ENCODE data around the gene SDK2. TPM values are rescaled to one million over a fixed set of nuclear protein-coding genes. Genes with fewer than 3 reads are reported as not detected.
A peak's percentile ranks its signal among the peaks of the same experiment; 100 is the strongest.

The SDK2 gene
- total RNA-seq, 4 donors from 2014 or later = 1.4 to 6.8 (median 3.3) TPM

DNA sequence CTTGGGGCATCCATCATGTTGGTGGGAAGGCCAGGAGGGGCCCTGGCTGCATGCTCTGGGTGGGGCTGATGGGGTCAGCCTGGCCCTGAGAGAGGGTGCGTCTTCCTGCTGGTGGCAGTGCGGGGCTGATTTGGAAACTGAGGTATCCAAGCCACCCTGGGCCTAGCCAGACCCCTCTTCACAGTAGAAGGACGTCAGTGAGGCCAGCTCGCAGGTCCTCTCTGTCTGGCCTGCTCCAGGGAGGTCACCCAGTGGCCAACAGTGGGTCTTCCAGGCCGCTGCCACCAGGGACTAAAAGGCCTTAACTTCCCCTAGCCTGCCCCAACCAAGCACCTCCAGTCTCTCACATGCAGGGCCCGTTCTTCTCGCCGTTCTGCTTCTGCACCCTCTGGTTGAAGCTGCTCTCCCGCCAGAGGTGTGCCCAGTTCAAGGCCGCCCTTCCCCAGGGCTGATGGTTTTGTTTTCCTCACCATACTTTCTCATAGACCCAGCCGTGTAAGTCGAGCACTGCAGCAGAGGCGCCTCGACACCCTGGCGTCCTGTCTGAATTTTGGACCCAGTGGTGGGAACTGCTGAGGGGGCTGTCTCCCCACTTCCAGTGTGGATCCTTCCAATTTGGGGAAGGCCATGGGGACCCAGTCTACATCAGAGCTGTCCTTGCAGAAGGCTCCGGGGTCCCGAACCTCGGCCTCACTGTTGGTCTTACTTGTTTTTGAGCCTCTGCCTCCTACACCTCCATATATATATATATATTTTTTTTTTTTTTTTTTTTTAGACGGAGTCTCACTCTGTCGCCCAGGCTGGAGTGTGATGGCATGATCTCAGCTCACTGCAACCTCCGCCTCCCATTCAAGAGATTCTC is 289.6 kb downstream of the SDK2 start:
- H3K27ac ChIP-seq = no peak overlapping the region
- peaks cover 17% of the 10 kb centered on the region for H3K4me1 ChIP-seq
- WGBS = 96% methylated on average over 18 of the region's 21 CpGs
- TF ChIP-seq EP300 (IDR thresholded peaks at IDR 0.05) (no peak), POLR2AphosphoS5 (IDR thresholded peaks at IDR 0.05) (no peak), POLR2A (IDR thresholded peaks at IDR 0.05) (no peak)
- TF ChIP-seq, protein P1, sequence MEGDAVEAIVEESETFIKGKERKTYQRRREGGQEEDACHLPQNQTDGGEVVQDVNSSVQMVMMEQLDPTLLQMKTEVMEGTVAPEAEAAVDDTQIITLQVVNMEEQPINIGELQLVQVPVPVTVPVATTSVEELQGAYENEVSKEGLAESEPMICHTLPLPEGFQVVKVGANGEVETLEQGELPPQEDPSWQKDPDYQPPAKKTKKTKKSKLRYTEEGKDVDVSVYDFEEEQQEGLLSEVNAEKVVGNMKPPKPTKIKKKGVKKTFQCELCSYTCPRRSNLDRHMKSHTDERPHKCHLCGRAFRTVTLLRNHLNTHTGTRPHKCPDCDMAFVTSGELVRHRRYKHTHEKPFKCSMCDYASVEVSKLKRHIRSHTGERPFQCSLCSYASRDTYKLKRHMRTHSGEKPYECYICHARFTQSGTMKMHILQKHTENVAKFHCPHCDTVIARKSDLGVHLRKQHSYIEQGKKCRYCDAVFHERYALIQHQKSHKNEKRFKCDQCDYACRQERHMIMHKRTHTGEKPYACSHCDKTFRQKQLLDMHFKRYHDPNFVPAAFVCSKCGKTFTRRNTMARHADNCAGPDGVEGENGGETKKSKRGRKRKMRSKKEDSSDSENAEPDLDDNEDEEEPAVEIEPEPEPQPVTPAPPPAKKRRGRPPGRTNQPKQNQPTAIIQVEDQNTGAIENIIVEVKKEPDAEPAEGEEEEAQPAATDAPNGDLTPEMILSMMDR (IDR thresholded peaks at IDR 0.05) = no peak
- no peak overlapping the region for H3K4me3 ChIP-seq
- peak in 1 of 2 donors; percentile 56 for DNase-seq (ENCODE audit: low spot score in 2 of 2)
- no peaks in the 10 kb centered on the region for H3K27me3 ChIP-seq
- no peaks in the 10 kb centered on the region for H3K36me3 ChIP-seq
- no peaks in the 10 kb centered on the region for H3K9me3 ChIP-seq

DNA sequence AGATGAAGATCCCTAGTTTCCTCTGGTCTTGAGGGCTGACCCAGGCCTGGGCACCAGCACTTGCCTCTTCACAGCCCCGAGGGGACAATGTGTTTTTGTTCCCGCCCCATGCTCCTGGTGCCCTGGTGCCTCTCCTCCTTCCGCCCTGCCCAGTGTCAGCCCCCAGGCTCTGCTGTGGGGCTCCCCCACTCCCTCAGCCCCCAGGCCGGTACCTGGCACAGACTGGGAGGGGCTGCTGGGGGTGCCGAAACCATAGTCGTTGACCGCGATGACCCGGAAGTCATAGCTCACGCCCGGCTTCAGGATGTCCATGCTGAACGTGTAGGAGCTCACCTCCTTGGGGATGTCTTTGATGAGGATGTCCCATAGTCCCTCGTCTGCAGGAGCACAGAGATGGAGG is 292.0 kb downstream of the SDK2 start:
- DNase-seq (ENCODE audit: low spot score in 2 of 2) = no peak
- no peak overlapping the region for H3K4me3 ChIP-seq
- no peaks in the 10 kb centered on the region for H3K27me3 ChIP-seq
- WGBS = 96% methylated on average over 13 of the region's 13 CpGs
- TF ChIP-seq EP300 (IDR thresholded peaks at IDR 0.05) (no peak), POLR2A (IDR thresholded peaks at IDR 0.05) (no peak), POLR2AphosphoS5 (IDR thresholded peaks at IDR 0.05) (no peak)
- TF ChIP-seq, protein P1 (IDR thresholded peaks at IDR 0.05) = no peak
- peaks cover 18% of the 10 kb centered on the region for H3K4me1 ChIP-seq
- H3K27ac ChIP-seq = no peak overlapping the region
- no peaks in the 10 kb centered on the region for H3K9me3 ChIP-seq
- H3K36me3 ChIP-seq = no peaks in the 10 kb centered on the region

DNA sequence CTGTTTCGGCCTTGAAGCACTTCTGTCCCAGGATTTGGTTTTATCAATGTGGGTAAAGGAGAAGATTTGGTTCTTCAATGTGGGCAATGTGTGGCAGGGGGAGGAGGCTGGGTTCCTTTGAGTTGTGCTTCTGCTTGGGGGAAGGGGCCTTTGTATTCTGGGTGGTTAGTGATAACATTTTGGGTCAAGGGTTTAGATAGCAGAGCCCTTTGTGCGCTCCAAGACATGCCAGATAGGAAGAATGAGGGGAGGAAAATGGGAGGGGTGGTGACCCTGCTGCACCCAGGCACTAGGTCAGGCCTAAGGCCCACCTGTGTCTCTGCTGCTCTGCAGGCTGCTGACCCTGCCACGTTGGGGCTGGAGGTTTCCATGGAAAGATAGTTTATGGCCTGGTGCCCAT is 292.5 kb downstream of the SDK2 start:
- H3K27ac ChIP-seq = no peak overlapping the region
- no peaks in the 10 kb centered on the region for H3K9me3 ChIP-seq
- H3K27me3 ChIP-seq = no peaks in the 10 kb centered on the region
- TF ChIP-seq, protein P1 (IDR thresholded peaks at IDR 0.05) = no peak
- no peak overlapping the region for H3K4me3 ChIP-seq
- H3K36me3 ChIP-seq = no peaks in the 10 kb centered on the region
- H3K4me1 ChIP-seq = peaks cover 19% of the 10 kb centered on the region
- WGBS = 82% methylated on average over 3 of the region's 3 CpGs
- DNase-seq (ENCODE audit: low spot score in 2 of 2) = no peak

DNA sequence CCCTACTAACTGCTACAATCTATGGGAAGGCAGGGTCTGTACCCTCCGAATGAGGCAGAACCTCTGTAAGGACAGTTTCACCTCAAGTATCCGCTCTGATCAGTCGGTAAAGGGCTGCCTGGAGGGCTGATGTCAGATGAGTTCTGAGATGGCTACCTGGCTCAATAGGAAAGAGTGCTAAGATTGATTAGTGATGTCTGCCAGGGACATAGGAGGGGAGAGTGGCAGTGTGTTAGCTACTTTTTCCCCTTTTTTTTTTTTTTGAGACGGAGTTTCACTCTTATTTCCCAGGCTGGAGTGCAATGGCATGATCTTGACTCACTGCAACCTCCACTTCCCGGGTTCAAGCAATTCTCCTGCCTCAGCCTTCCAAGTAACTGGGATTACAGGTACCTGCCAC is 293.4 kb downstream of the SDK2 start:
- WGBS = 94% methylated on average over 5 of the region's 5 CpGs
- Histone ChIP-seq H3K36me3 (no peaks in the 10 kb centered on the region), H3K27ac (no peak overlapping the region), H3K9me3 (no peaks in the 10 kb centered on the region), H3K4me1 (peaks cover 10% of the 10 kb centered on the region), H3K27me3 (no peaks in the 10 kb centered on the region), H3K4me3 (no peak overlapping the region)
- no peak for DNase-seq (ENCODE audit: low spot score in 2 of 2)
- TF ChIP-seq EP300 (IDR thresholded peaks at IDR 0.05) (no peak), POLR2AphosphoS5 (IDR thresholded peaks at IDR 0.05) (no peak), POLR2A (IDR thresholded peaks at IDR 0.05) (no peak)
- TF ChIP-seq, protein P1 (IDR thresholded peaks at IDR 0.05) = no peak

DNA sequence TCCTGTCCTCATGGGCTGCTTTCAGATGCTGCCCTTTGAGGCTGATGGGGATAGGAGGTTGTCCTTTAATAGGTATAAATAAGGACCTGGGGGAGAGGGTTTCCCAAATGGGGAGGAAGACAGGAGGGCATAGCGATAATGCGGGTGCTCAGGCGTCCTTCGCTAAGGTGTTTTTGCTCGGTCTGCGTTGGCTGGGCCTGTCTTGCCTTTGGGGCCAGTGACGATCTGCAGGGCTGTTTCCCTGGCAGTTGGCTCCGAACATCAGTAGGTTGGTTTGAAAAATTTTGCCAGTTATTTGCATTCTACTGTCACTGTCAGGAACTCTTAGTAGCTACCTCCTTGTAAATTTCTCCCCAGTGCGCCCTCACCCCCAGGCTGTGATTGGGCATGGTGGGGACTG is 294.6 kb downstream of the SDK2 start:
- Histone ChIP-seq H3K4me1 (peaks cover 7% of the 10 kb centered on the region), H3K27me3 (no peaks in the 10 kb centered on the region), H3K4me3 (no peak overlapping the region), H3K36me3 (no peaks in the 10 kb centered on the region), H3K27ac (peak overlapping the region; percentile 36), H3K9me3 (no peaks in the 10 kb centered on the region)
- TF ChIP-seq POLR2AphosphoS5 (IDR thresholded peaks at IDR 0.05) = no peak
- TF ChIP-seq, protein P1 (IDR thresholded peaks at IDR 0.05) = no peak
- no peak for TF ChIP-seq EP300 (IDR thresholded peaks at IDR 0.05)
- no peak for TF ChIP-seq POLR2A (IDR thresholded peaks at IDR 0.05)
- WGBS = 89% methylated on average over 9 of the region's 9 CpGs
- no peak for DNase-seq (ENCODE audit: low spot score in 2 of 2)
